GM19324 (cell line): Measurements from ENCODE around the gene GPR152.
A peak's percentile ranks its signal among the peaks of the same experiment; 100 is the strongest.
"Not testable (repeated sequence)": the region's sequence is repeated elsewhere in the genome, so short reads cannot be mapped to it uniquely, and the experiment has no call there.

ENCODE experiments used
- ATAC-seq: cut with Tn5 transposase; IDR thresholded peaks from one replicate; pipeline ENCODE4 v1.9.1; 2021; ENCODE audit warnings: mild to moderate bottlenecking, moderate library complexity; ENCODE audit not compliant: unreplicated experiment, low FRiP score

GPR152 gene

DNA sequence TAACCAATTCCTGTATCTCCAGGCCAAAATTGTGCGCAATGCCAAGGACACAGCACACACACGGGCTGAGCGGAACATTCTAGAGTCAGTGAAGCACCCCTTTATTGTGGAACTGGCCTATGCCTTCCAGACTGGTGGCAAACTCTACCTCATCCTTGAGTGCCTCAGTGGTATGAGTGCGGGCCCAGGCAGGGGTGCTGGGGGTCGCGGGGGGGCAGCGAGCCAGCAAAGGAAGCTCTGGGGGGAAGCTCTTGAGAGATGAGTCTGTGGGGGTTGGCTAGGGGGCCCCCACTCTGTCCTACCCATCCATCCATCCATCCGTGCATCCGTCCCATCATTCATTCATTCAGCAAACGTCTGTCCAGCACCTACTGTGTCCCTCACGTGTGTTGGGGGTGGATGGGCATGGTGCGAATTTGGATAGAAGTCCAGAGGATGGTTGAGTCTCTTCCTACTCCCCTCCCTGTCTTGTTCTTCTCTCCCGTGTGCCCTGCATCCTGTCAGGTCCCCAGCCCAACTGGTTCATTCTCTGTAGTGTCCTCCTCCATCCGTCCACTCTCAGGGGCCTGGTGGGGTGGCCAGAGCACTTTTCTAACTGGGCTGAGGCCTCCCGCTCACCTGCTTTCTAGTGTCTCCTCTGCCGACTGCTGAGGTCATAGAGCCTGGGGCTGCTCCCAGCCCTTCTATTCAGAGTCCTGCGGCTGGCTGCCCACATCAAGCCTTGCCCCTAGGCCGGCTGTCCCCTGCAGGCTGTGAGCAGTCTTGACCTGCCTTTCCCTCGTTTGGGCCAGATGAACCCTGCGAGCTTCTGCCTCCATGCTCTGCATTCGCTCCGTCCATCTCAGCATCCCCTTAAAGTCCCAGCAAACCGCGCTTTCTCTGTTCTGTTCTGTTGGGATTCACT lies 20.9 kb downstream of the GPR152 start:
- ATAC-seq = no peak

DNA sequence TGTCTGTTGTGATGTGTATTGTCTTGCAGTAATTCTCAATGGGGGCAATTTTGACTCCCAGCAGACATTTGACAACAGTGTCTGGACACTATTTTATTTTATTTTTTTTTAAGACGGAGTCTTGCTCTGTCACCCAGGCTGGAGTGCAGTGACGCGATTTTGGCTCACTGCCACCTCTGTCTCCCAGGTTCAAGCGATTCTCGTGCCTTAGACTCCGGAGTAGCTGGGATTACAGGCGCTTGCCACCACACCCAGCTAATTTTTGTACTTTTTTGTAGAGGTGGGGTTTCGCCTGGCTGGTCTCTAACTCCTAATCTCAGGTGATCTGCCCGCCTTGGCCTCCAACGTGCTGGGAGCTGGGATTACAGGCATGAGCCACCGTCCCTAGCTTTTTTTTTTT lies 22.8 kb downstream of the GPR152 start:
- ATAC-seq = no peak

DNA sequence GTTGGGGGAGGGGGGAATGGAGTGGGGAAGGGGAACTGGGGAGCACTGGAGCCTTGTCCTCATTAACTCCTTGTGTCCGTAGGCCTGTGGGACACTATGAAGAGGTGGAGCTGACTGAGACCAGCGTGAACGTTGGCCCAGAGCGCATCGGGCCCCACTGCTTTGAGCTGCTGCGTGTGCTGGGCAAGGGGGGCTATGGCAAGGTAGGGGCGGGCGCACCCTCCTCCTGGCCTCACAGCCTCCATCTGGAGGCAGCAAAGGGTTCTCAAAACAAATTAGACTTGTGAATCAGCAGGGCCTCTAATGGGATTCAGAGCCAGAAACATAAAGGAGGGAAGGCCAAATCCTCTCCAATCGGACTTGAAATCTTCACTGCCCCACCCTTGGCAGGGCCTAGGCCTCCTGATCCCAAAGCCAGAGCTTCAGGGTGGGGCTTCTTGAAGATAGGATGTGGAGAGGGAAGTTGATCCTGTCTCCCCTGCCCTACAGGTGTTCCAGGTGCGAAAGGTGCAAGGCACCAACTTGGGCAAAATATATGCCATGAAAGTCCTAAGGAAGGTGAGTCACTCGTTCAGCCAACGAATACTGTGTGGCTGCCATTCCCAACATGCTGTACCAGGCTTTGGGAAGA lies 23.4 kb downstream of the GPR152 start:
- ATAC-seq = no peak

DNA sequence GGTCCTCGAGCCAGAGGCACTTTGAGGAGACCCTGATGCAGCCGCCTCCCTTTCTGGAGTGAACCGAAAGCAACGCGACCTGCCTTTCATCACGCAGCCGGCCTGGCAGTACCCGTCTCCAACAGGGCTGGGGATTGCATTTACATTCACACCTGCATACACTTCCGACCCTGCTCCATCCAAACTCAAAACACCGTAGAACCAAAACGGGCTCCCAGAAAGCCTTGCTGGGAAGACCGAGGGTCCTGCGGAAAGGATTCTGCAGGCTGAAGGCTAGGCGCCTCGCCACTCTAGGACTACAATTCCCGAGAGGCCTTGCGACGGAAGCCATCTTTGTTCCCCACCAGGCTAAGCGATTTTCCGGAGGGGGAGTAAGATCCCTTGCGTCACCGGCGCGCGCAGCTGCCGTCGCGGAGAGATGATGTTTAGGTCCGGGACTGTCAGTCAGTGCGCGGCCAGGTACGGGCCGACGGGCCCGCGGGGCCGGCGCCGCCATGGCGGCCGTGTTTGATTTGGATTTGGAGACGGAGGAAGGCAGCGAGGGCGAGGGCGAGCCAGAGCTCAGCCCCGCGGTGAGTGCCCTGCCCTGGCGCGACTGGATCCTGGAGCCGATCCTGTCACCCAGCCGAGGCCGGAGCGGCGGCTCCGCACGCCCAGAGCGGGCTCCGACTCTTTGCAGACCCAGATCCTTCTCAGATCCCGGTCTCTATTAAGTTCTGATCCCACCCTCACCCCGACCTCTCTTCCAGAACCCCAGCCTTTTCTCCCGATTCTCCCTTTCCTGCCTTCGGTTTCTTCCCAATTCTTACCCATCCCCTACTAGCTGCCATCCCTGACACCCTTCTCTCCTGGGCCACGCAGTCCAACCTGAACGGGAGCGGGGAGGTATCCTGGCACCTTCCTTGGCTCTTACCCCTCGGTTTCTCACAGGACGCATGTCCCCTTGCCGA lies 24.2 kb downstream of the GPR152 start, which contains the start of gene RPS6KB2:
RPS6KB2 (plus strand) TSS at position 443 of the 950 bp plus-strand sequence; CDS start at position 495, 52 bp downstream.
- peak; percentile 92 for ATAC-seq

DNA sequence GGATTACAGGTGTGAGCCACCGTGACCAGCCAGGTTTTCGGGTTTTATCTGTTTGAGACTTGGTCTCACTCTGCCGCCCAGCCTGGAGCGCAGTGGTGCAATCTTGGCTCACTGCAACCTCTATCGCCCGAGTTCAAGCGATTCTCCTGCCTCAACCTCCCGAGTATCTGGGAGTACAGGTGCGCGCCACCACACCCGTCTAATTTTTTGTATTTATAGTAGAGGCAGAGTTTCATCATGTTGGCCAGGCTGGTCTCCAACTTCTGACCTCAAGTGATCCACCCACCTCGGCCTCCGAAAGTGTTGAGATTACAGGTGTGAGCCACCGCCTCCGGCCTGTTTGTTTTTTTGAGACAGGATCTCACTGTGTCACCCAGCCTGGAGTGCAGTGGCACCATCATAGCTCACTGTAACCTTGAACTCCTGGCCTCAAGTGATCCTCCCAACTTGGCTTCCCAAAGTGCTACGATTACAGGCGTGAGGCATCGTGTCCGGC lies 25.1 kb downstream of the GPR152 start:
- ATAC-seq = not testable (repeated sequence)

DNA sequence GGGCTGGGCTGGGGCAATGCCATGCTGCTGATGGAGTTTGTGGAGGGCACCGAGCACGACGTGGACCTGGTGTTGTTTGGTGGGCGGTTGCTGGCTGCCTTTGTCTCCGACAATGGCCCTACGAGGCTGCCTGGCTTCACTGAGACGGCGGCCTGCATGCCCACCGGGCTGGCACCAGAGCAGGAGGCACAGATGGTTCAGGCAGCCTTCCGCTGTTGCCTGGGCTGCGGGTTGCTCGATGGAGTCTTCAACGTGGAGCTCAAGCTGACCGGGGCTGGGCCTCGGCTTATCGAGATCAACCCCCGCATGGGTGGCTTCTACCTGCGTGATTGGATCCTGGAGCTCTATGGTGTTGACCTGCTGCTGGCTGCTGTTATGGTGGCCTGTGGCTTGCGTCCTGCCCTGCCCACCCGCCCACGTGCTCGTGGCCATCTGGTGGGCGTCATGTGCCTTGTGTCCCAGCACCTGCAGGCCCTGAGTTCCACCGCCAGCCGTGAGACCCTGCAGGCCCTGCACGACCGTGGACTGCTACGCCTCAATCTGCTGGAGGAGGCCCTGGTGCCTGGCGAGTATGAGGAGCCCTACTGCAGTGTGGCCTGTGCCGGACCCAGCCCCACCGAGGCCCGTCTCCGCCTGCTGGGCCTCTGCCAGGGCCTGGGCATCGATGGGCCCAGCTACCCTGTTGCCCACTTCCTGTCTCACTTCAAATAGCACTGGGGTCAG lies 28.5 kb downstream of the GPR152 start:
- no peak for ATAC-seq

DNA sequence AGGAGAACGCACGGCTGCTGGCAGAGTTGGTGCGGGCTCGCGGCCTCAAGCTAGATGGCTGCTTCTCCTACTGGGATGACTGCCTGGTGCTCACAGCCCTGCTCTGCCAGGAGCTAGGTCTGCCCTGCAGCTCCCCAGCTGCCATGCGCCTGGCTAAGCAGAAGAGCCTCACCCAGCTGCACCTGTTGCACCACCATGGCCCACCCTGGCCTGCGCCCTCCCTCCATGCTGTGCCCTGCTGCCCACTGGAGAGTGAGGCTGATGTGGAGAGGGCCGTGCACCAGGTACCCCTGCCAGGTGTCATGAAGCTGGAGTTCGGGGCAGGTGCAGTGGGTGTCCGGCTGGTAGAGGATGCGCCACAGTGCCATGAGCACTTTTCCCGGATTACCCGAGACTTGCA lies 29.1 kb downstream of the GPR152 start:
- ATAC-seq = no peak

DNA sequence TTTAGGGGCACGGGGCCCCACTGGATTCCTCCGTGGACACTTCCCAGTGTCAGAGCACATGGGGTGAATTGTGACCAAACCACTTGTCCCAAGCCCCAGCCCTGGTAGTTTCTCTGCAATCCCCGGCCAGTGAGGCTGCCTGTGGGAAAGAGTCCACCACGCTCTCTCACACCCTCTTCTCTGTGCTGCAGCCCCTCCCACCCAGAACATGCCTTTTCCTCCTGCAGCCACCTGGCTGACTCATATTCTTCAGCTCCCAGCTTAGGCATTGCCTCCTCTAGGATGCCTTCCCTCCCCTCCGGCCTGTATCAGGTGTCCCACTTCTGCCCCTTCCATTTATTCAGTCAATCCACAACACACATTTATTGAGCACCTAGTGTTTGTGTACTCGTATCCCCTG lies 29.6 kb downstream of the GPR152 start:
- no peak for ATAC-seq

DNA sequence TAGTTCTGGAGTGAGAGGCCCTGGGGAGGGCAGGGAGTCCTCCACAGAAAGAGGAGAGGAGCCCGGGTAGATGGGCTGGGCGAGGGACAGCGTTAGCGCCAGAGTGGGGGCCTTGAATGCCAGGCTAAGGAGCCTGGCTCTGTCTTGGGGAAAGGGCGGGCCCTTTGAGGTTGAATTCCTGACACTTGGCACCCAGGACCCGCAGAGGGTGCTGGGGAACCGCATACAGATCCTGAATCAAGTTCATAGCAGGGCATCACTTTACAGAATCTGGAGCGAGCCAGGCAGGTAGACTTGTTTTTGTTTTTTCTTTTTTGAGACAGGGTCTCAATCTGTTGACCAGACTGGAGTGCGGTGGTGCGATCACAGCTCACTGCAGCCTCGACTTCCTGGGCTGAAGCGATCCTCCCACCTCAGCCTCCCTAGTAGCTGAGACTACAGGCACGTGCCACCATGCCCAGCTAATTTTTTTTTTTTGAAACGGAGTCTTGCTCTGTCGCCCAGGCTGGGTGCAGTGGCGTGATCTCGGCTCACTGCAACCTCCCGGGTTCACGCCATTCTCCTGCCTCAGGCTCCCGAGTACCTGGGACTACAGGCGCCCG lies 31.0 kb downstream of the GPR152 start:
- ATAC-seq = no peak

DNA sequence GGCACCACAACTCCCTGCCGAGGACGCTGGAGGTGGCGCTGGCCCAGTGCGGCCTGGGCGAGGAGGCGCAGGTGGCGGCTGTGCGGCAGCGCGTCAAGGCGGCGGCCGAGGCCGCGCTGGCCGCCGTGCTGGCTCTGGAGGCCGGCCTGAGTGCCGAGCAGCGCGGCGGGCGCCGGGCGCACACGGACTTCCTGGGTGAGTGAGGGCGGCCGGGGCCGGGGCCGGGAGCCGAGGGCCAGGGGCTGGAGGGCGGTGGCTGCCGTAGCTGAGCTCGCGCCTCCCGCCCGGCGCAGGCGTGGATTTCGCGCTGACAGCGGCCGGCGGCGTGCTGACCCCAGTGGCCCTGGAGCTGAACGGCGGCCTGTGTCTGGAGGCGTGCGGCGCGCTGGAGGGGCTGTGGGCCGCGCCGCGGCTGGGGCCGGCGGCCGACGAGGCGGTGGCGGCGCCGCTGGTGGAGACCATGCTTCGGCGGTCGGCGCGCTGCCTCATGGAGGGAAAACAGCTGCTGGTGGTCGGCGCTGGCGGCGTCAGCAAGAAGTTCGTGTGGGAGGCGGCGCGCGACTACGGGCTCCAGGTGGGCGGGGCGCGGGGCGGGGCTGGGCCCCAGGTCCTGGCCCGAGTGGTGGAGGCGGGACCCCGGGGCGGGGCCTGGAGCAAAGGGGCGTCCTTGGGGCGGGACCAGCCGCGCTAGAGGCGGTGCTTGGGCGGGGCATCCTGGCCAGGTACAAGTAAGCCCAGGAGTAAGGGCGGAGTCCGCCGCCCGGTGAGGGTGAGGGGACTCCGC lies 31.7 kb downstream of the GPR152 start:
- peak; percentile 80 for ATAC-seq

DNA sequence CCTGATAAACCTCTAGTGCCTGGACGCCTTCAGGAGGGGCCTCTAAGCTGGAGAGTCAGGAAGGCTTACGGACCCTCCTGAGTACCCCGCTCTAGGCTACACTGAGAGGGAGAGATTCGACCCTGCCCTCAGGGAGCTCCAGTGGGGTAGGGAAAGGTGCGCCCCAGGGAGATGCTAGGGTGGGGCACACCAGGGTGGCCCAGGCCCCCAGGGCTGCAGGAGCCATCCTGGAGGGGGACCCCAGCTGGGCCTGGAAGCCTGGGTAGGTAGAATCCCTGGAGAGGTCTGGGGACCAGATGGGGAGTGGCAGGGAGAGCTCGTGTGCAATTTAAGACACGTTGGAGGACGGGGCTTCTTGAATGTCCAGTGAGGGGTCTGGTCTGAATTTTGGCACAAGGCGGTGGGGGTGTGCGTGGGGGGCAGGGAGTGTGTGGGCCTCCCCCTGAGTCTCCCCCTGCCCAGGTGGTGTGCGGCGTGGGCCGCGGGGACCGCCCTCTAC lies 32.3 kb downstream of the GPR152 start:
- ATAC-seq = no peak

DNA sequence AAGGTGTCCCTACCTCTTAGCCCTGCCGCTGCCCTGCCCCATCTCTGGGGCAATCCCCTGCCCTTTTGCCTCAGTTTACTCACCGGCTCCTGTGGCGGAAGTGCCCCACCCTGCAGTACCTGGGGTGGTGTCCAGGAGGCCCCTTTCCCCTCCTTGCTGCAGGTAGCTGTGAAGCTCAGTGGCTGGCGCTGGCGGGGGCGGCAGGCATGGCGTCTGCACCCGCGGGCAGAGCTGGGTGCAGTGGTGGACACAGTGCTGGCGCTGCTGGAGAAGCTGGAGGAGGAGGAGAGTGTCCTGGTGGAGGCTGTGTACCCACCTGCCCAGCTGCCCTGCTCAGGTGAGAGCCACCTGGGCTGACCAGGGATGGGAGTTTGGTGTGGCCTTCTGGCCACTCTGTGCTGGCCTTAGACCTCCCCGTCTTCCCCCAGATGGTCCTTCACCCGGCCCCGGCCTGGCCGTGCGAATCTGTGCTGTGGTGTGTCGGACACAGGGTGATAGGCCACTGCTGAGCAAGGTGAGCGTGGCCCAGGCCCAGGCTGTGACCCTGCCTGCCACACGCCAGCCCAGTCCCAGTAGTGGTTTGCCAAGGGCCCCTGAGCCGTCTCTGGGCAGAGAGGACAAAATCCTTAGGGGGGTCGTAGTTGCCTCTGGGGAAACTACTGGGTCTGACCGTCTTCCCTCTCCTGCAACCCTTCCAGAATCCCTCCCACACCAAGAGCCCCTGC lies 33.0 kb downstream of the GPR152 start:
- ATAC-seq = no peak

DNA sequence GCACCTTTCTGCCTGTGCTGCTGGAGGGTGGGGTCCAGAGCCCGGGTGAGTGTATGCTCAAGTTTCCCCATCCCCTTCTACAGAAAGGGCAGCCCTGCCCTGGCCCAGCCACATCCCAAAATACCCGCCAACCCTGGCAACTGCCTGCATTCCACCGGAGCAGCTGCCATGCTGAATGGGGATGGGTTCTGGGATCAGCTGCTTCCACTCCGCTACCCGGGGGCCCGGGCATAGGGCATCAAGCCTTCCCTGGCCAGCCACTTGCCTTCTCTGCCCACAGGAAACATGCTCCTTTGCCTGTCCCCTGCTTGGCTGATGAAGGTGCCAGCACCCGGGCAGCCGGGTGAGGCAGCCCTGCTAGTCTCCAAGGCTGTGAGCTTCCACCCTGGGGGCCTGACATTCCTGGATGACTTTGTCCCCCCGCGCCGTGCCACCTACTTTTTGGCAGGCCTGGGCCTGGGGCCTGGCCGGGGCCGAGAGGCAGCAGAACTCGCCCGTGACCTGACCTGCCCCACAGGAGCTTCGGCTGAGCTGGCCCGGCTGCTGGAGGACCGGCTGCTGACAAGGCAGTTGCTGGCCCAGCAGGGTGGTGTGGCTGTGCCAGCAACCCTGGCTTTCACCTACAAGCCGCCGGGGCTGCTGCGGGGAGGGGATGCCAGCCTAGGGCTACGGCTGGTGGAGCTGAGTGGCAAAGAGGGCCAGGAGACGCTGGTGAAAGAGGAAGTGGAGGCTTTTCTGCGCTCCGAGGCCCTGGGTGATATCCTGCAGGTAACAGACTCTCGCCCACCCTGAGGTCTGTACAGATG lies 33.9 kb downstream of the GPR152 start:
- ATAC-seq = no peak

DNA sequence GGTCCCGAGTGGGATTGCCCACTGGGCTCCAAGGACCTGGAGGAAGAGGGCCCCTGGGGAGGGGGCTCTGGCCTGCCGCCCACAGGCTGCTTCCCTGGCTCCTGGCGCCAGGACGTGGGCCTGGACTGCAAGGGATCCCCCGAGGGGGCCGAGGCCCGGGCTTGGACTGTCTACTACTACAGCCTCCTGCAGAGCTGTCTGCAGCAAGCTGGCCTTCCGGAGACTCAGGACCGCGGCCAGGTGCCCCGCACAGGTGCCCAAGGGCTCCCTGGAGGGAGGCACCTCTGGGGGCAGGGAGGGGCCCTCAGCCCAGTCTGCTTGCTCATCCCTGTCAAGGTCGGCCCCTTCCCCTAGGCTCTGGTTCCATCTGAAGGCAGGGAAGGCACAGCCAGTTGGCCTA lies 35.1 kb downstream of the GPR152 start:
- ATAC-seq = no peak

DNA sequence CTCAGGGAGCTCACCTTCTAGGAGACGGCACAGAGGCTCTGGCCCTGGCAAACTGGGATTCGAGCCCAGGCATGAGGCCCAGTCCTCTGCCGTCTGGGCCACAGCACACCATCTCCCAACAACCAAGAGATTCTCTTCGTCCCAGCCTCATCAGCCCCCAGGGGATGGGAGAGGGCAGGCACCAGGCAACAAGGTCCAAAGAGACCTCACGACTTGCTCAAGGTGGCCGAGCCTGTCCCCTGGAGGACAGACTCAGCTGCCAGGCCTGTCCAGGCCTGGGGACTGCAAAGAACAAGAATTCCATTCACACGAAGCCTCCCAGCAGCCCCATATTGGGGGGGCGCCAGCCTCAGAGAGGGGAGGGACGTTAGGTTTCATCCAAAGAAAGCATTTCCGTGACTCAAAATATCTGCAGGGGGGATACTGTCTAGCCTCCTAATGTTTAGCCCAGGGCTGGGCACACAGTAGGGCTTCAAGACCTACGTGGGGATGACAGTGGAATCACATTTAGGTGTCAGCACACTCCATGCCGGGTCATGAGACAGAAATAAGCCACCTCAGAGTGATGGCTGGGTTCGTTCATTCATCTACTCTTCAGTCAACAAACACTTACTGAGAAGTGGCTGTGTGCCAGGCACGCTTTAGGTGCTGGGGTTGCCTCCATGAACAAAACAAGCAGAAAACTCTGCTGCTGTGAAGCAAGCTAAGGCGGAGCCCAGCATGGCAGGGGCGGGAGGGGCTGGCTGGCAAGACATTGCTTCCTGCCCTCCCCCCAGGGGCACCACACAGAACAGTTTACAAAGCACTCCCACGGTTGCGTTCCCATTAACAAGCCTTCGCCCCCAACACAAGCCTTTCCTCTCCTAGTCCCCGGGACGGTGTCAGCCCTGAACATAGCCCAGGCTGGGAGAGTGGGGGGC lies 35.9 kb downstream of the GPR152 start:
- no peak for ATAC-seq
